HG02798 (cell line): ENCODE measurements around the gene HIPK2.
A peak's percentile ranks its signal among the peaks of the same experiment; 100 is the strongest.

ENCODE experiments used
- ATAC-seq: cut with Tn5 transposase; IDR thresholded peaks from one replicate; pipeline ENCODE4 v1.9.1; 2021; ENCODE audit warnings: mild to moderate bottlenecking; ENCODE audit not compliant: unreplicated experiment, poor library complexity

Gene HIPK2

GRCh38 chr7:139699640-139700504, 77.9 kb downstream of the HIPK2 start:
- no peak for ATAC-seq

- no peak for ATAC-seq
Observed at GRCh38 chr7:139698844-139699243, 79.0 kb downstream of the HIPK2 start.

GRCh38 chr7:139698278-139698677, 79.5 kb downstream of the HIPK2 start:
- no peak for ATAC-seq

- ATAC-seq, result no peak
Observed at GRCh38 chr7:139697056-139697455, 80.7 kb downstream of the HIPK2 start.

- no peak for ATAC-seq
Observed at GRCh38 chr7:139696552-139696951, 81.2 kb downstream of the HIPK2 start.

- no peak for ATAC-seq
Observed at GRCh38 chr7:139695588-139695987, 82.2 kb downstream of the HIPK2 start.

- no peak for ATAC-seq
Observed at GRCh38 chr7:139695051-139695450, 82.7 kb downstream of the HIPK2 start.

- no peak for ATAC-seq
Observed at GRCh38 chr7:139694389-139694676, 83.5 kb downstream of the HIPK2 start.

GRCh38 chr7:139693651-139694388, 84.0 kb downstream of the HIPK2 start:
- ATAC-seq, result no peak

GRCh38 chr7:139692723-139693122, 85.1 kb downstream of the HIPK2 start:
- ATAC-seq, result no peak

- no peak for ATAC-seq
Observed at GRCh38 chr7:139691253-139691781, 86.5 kb downstream of the HIPK2 start.

- ATAC-seq, result no peak
Observed at GRCh38 chr7:139687980-139688632, 89.7 kb downstream of the HIPK2 start.

GRCh38 chr7:139687211-139687954, 90.4 kb downstream of the HIPK2 start:
- ATAC-seq, result no peak

GRCh38 chr7:139683137-139683921, 94.5 kb downstream of the HIPK2 start:
- peak; percentile 60 for ATAC-seq

GRCh38 chr7:139682136-139683013, 95.4 kb downstream of the HIPK2 start:
- ATAC-seq, result peak; percentile 48

GRCh38 chr7:139681812-139682135, 96.0 kb downstream of the HIPK2 start:
- ATAC-seq, result no peak

GRCh38 chr7:139681463-139681755, 96.4 kb downstream of the HIPK2 start:
- no peak for ATAC-seq

- peak; percentile 39 for ATAC-seq
Observed at GRCh38 chr7:139680676-139681462, 96.9 kb downstream of the HIPK2 start.
